Omental fat pad (tissue), 4 donors: Measurements from ENCODE around the gene LRRC51. TPM values are rescaled to one million over a fixed set of nuclear protein-coding genes. Genes with fewer than 3 reads are reported as not detected.

Experiments
- ATAC-seq: fragments of 150-250 bp; one replicate; pipeline ENCODE4 v1.9.1; 2016; ENCODE audit warnings: mild to moderate bottlenecking, moderate library complexity; ENCODE audit not compliant: low FRiP score
- DNase-seq: peaks from one replicate; pipeline ENCODE4 v3.0.0-alpha.2; 2019; ENCODE audit warnings: low spot score
- total RNA-seq, 4 donors: library from RNA; depleted of rRNA; stranded (reverse); fragments of >200 nt; gene quantifications; one replicate each; pipeline ENCODE4 v1.1.0, GENCODE V29; 2016
- TF ChIP-seq, protein P1 (sequence below), 3 donors: fragments of 450-650 bp; IDR thresholded peaks; one replicate each; pipeline ENCODE4 v1.5.1; 2016 to 2017; ENCODE audit warnings: antibody characterized with exemption in 3 of 3, mild to moderate bottlenecking in 3 of 3, moderate library complexity in 2 of 3

Gene LRRC51
- 1 to 10 TPM; 4.0 to 10.0 (median 5.4) TPM for total RNA-seq

GRCh38 chr11:72080326-72081183 lies at the start of gene LRRC51, which contains the start of gene NUMA1:
Gene LRRC51 (plus strand): TSS chr11:72080850. CDS start chr11:72089084, 8,234 bp downstream.
Gene NUMA1 (minus strand): TSS chr11:72080542. CDS start chr11:72035943, 44,599 bp downstream.
- TF ChIP-seq, protein P1, sequence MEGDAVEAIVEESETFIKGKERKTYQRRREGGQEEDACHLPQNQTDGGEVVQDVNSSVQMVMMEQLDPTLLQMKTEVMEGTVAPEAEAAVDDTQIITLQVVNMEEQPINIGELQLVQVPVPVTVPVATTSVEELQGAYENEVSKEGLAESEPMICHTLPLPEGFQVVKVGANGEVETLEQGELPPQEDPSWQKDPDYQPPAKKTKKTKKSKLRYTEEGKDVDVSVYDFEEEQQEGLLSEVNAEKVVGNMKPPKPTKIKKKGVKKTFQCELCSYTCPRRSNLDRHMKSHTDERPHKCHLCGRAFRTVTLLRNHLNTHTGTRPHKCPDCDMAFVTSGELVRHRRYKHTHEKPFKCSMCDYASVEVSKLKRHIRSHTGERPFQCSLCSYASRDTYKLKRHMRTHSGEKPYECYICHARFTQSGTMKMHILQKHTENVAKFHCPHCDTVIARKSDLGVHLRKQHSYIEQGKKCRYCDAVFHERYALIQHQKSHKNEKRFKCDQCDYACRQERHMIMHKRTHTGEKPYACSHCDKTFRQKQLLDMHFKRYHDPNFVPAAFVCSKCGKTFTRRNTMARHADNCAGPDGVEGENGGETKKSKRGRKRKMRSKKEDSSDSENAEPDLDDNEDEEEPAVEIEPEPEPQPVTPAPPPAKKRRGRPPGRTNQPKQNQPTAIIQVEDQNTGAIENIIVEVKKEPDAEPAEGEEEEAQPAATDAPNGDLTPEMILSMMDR (IDR thresholded peaks at IDR 0.05): peak in 1 of 3 donors; percentile 4
- ATAC-seq (peak; percentile 97), DNase-seq (peak; percentile 99)

DNA sequence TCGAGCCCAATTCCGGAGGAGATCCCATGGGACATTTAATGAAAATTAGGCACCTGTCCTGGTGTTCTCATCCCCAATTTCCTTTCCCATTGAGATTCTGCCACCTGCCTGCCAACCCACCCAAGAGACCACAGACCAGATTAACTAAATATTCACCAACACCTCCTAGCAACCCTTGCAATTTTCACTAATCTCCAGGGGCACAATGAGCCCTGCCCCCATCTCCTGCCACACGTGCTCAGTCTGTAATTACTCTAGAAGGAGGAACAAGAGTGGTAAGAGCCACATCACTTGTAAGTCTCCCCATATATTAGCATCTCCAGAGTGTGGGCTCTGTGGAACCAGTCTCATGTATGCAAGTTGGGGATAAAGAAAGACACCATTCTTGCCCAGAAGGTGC lies 44.0 kb upstream of the LRRC51 start:
- ATAC-seq (no peak), DNase-seq (no peak)
- TF ChIP-seq, protein P1 (IDR thresholded peaks at IDR 0.05): no peak

DNA sequence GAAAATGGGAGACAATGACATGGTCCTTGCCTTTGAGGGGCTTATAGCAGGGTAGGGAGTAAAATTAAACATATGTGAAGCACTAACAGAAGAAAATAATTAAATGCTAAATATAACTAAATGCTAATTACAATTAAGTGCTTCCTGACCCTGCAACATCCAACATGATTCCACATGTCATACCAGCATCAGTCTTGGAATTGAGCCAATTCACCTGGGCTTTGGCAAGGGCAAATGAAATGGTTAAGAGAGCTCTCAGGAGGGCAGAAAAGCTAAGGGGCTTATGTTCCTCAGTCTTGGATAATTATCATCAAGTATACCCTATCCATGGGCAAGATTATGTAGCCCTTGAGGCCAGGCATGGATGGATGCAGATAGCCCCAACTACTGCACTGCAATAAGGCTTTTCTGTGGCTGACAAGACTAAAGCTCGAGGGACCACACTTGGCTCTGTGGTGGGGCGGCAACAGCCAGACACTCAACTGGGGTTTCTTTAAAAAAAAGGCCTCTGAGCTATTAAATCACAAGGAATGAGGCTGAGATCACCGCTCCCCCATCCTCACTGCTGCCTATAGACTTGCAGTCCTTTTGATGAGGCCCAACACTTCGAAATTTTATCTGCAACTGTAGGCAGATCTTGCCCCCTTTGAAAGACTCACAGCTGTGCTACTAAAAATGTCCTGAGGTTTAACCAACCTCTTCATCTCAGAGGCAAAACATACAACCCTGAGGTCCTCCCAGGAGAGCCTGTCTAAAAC lies 42.9 kb upstream of the LRRC51 start:
- no peak for DNase-seq
- TF ChIP-seq, protein P1 (IDR thresholded peaks at IDR 0.05): no peak
- no peak for ATAC-seq

GRCh38 chr11:72038491-72038890 lies 42.2 kb upstream of the LRRC51 start:
- TF ChIP-seq, protein P1 (IDR thresholded peaks at IDR 0.05): no peak
- ATAC-seq (peak; percentile 57), DNase-seq (no peak)

- TF ChIP-seq, protein P1 (IDR thresholded peaks at IDR 0.05): no peak
- ATAC-seq (no peak), DNase-seq (no peak)
Observed at GRCh38 chr11:72039031-72039855, 41.4 kb upstream of the LRRC51 start.

GRCh38 chr11:72039856-72040401 lies 40.7 kb upstream of the LRRC51 start:
- no peak for DNase-seq
- ATAC-seq: no peak

More at GRCh38 chr11:72039856-72040401, 40.7 kb upstream of the LRRC51 start:
- TF ChIP-seq, protein P1 (IDR thresholded peaks at IDR 0.05): no peak
